PC-3 (cell line): Measurements from ENCODE around the gene RNF215.

Source experiments
- CTCF ChIP-seq: fragments of 300-600 bp; sonication (generic); conservative IDR thresholded peaks from 2 replicates; pipeline ENCODE4 v1.5.1; 2017; ENCODE audit warnings: antibody characterized with exemption, low read depth, mild to moderate bottlenecking, low read length
- EZH2 ChIP-seq: fragments of 300-600 bp; sonication (generic); IDR thresholded peaks from one replicate; pipeline ENCODE4 v1.6.1; 2017; ENCODE audit warnings: antibody characterized with exemption, mild to moderate bottlenecking, low read length; ENCODE audit not compliant: unreplicated experiment

- TF ChIP-seq CTCF (no peak), EZH2 (no peak)
These were observed 9.9 kb upstream of the RNF215 start, which contains the start of gene SEC14L2 for GRCh38 chr22:30396871-30397655.
